Muscle of arm (tissue), 14 donors: ENCODE results near the gene DHX8. TPM values are rescaled to one million over a fixed set of nuclear protein-coding genes. Genes with fewer than 3 reads are reported as not detected.
A peak's percentile ranks its signal among the peaks of the same experiment; 100 is the strongest.
"Not testable (repeated sequence)": the region's sequence is repeated elsewhere in the genome, so short reads cannot be mapped to it uniquely, and the experiment has no call there.

Experiments
- DNase-seq: peaks from one replicate; pipeline ENCODE4 v3.0.0-alpha.2; 2013
- long read RNA-seq, 11 donors: transcript quantifications; one replicate each; lab custom pipeline, GENCODE V29; 2026
- polyA plus RNA-seq, 12 donors: library from polyadenylated mRNA; unstranded; fragments of 120-200 nt; gene quantifications; one replicate each; pipeline ENCODE4 v1.2.1, GENCODE V29; 2013; ENCODE audit not compliant: insufficient read length in 12 of 12

DHX8 gene
- polyA plus RNA-seq: 10 to 100 TPM in 10 of 12 donors, 1 to 10 TPM in 1, not detected in 1; 8.9 to 30.0 (median 26.3) TPM
- long read RNA-seq, donor 1, full-length matches to known transcripts: 2 of 7 reads
- long read RNA-seq, donor 1, partial matches to known transcripts: 5 of 7 reads
- long read RNA-seq, donor 1, other reads (novel, unspliced or antisense): 0 of 7 reads
- long read RNA-seq, donor 2, full-length matches to known transcripts: 2 of 2 reads
- long read RNA-seq, donor 2, partial matches to known transcripts: 0 of 2 reads
- long read RNA-seq, donor 2, other reads (novel, unspliced or antisense): 0 of 2 reads
- long read RNA-seq, donor 3, full-length matches to known transcripts: 2 of 2 reads
- long read RNA-seq, donor 3, partial matches to known transcripts: 0 of 2 reads
- long read RNA-seq, donor 3, other reads (novel, unspliced or antisense): 0 of 2 reads
- long read RNA-seq, donor 4: 0 reads
- long read RNA-seq, donor 5, full-length matches to known transcripts: 2 of 2 reads
- long read RNA-seq, donor 5, partial matches to known transcripts: 0 of 2 reads
- long read RNA-seq, donor 5, other reads (novel, unspliced or antisense): 0 of 2 reads
- long read RNA-seq, donor 6: 0 reads
- long read RNA-seq, donor 7: 0 reads
- long read RNA-seq, donor 8, full-length matches to known transcripts: 2 of 2 reads
- long read RNA-seq, donor 8, partial matches to known transcripts: 0 of 2 reads
- long read RNA-seq, donor 8, other reads (novel, unspliced or antisense): 0 of 2 reads
- long read RNA-seq, donor 9, partial matches to known transcripts: 0 of 2 reads
- long read RNA-seq, donor 9, other reads (novel, unspliced or antisense): 0 of 2 reads
- long read RNA-seq, donor 10, full-length matches to known transcripts: 3 of 3 reads
- long read RNA-seq, donor 10, partial matches to known transcripts: 0 of 3 reads
- long read RNA-seq, donor 10, other reads (novel, unspliced or antisense): 0 of 3 reads
- long read RNA-seq, donor 11, full-length matches to known transcripts: 4 of 4 reads
- long read RNA-seq, donor 11, partial matches to known transcripts: 0 of 4 reads
- long read RNA-seq, donor 11, other reads (novel, unspliced or antisense): 0 of 4 reads

GRCh38 chr17:43483674-43484551, at the start of gene DHX8:
DHX8 (plus strand) TSS chr17:43483975; CDS start chr17:43484038, 63 bp downstream.
- peak; percentile 100 for DNase-seq

- no peak for DNase-seq
Measured at GRCh38 chr17:43434902-43435319, 48.9 kb upstream of the DHX8 start.

- DNase-seq: no peak
Measured at GRCh38 chr17:43437756-43438155, 46.0 kb upstream of the DHX8 start.

- no peak for DNase-seq
Measured at GRCh38 chr17:43438626-43439025, 45.1 kb upstream of the DHX8 start.

GRCh38 chr17:43439041-43439440, 44.7 kb upstream of the DHX8 start:
- no peak for DNase-seq

GRCh38 chr17:43442711-43443110, 41.1 kb upstream of the DHX8 start:
- DNase-seq: no peak

DNA sequence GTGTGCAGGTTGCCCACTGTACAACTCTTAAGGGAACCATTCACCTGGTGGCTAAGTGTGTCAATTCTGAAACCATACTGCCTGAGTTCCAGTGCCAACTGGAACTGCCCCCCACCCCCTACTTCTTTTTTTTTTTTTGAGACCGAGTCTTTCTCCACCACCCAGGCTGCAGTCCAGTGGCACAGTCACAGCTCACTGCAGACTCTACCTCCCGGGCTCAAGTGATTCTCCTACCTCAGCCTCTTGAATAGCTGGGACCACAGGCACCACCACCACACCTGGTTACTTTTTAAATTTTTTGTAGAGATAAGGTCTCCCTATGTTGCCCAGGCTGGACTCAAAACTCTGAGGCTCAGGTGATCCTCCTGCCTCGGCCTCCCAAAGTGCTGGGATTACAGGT, 40.4 kb upstream of the DHX8 start:
- DNase-seq: no peak

DNA sequence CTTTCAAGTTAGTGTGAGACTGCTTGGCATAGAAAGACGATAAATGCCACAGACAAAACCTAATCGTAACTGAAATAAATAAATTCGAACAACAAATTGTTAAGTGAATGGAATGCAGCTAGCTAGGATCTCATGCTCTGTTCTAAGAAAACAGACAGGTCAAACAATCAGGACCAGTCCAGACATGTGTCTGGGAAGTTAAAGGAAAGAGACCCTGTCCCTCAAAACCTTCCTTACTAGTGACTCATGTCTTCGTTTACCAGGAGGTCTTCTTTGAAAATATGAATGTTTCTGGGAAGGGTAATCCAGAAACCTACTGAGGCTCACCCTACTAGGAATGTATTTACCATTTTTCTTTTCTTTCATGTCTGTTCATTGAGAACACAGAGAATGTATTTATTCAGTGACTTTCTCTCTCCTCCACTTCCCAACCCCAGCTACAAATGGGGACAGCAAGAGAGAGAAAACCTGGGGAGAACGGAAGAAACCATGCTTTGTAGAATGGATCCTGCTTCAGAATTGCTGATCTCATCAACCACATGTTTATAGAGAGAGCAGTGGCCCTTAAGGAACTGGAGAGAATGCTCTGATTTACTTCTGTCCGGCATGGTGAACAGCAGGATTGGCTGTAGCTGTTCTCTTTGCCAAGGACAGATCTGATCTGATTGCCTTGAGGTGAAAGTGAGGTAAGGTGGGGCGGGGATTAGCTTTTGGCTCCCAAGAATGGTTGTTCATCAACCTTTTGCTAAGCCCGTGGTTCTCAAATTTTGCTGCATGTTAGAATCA, 39.4 kb upstream of the DHX8 start:
- DNase-seq: no peak

DNA sequence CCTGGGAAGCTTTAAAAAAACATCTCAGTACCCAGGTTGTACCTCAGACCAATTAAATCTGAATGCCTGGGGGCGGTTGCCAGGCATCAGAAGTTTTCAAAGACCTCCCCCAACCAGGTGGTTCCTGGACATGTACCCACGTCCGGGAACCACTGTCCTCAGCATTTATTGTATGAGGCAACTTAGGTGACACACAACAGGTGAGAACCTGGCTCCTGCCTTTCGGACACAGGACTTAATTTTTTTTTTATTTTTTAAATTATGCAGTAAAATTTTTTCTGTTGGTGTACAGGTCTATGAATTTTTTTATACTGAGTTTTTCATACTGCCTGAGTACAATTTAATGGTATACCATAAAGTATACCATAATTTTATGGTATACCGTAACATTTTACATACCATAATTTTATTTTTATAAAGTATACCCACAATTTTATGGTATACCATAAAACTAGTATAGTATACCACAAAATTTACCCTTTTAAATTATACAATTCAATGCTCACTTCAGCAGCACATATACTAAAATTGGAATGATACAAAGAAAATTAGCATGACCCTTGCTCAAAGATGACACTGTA, 38.7 kb upstream of the DHX8 start:
- no peak for DNase-seq

DNA sequence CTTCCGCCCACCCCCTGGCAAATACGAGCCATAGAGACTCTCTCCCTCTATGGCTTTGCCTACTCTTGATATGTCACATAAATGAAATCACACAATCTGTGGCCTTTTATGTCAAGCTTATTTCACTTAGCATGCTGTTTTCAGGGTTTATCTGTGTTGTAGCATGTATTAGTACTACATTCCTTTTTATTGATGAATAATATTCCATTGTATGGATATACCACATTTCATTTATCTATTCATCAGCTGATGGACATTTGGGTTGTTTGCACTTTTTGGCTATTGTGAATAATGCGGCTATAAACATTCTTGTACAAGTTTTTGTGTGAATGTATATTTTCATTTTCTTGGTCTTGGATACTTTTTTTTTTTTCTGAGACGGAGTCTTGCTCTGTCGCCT, 37.0 kb upstream of the DHX8 start:
- no peak for DNase-seq

GRCh38 chr17:43448720-43449469, 34.9 kb upstream of the DHX8 start:
- DNase-seq: no peak

DNA sequence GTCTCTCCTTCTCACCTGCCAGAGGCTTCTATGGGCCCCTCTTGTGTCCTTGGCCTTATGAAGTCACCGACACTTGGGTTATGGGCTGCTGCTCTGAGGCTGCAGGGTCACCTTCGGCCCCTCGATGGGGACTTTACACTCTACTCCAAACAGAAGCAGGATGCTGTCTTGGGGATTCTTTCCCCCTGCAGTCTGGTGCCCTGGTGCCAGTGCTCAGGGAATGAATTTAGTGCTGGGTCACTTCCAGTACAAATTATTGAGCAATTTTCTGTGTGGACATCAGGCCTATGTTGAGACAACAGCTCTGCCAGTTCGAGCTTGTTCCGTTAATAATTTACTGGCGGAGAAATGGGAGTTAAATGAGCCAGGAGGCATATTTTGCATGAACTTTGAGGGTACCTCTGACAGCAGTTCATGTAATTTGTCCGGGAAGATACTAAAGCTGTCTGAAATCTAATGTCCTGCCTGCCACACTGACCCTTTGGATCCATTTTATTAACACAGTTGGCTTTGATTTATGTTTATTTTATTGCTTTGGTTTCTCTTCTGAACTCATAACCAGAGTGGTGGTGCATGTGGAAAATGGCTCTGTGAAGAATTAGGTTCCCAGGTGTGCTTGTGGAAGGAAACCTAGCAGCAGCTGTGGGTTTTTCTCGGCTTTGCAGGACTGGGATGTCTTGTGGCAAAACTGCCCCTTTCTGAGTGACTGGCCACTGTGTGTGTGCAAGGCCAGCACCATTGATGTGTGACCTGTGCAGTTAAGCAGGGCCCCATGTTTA, 34.1 kb upstream of the DHX8 start:
- no peak for DNase-seq

- not testable (repeated sequence) for DNase-seq
Measured at GRCh38 chr17:43450791-43451190, 33.0 kb upstream of the DHX8 start.

DNA sequence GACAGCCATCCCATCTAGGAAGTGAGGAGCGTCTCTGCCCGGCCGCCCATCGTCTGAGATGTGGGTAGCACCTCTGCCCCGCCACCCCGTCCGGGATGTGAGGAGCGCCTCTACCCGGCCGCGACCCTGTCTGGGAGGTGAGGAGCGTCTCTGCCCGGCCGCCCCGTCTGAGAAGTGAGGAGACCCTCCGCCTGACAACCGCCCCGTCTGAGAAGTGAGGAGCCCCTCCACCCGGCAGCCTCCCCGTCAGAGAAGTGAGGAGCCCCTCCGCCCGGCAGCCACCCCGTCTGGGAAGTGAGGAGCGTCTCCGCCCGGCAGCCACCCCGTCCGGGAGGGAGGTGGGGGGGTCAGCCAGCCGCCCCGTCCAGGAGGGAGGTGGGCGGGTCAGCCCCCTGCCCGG, 32.0 kb upstream of the DHX8 start:
- not testable (repeated sequence) for DNase-seq

DNA sequence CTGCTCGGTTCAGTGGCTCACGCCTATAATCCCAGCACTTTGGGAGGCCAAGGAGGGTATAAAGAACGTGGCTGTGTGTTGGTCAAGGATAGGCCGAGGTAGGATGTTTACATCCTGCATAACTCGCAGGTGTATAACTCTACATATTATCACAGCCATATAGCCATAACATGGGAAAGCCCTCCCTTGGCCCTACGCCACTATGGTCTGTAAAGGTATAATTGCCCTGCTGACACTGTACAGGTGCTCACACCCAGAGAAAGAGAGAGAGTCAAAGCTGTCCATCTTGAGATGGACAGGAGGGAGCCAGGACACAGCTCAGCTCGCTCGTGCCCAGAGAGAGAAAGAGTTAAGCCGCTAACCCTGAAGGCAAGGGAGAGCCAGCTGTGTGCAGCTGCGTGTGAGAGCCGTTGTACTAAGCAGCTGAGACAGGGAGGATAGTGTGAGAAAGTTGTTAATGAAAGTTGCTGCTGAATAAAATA, 30.4 kb upstream of the DHX8 start:
- no peak for DNase-seq

DNA sequence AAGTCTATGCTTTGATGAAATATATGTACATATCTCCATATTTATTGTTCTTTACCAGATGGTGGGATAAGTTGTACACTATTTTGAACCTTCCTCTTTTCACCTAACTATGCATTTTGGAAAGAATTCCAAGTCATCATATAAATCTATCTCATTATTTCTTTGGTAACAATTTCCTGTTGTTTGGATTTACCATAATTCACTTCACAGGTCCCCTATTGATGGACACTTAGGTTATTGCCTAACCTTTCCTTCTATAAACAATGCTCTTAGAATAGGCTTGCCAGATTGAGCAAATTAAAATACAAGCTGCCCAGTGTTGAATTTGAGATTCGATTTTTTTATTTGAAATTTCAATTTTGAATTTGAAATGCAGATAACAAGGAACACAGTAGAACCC, 28.9 kb upstream of the DHX8 start:
- DNase-seq: no peak

DNA sequence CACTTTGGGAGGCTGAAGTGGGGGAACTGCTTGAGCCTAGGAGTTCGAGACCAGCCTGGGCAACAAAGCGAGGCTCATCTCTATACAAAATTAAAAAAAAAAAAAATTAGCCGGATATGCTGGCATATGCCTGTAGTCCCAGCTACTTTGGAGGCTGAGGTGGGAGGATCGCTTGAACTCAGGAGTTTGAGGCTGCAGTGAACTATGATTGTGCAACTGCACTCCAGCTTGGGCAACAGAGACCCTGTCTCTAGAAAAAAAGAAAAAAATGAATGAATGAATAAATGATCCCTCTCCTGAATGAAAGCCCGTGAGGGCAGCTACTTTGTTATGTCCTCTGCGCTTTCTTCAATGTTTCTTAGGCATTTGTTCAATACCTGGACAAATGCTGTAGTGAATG, 27.7 kb upstream of the DHX8 start:
- DNase-seq: no peak

GRCh38 chr17:43456661-43457361, 27.0 kb upstream of the DHX8 start:
- no peak for DNase-seq
